ENCODE results near the gene AGBL1.

GRCh38 chr15:86608461-86609205 lies 529.0 kb downstream of the AGBL1 start:
- TF ChIP-seq CTCF (conservative IDR thresholded peaks at IDR 0.05; ENCODE audit: low read depth in 2 of 2) (no peak), EZH2 (IDR thresholded peaks at IDR 0.05; ENCODE audit: low read depth, unreplicated experiment) (no peak), POLR2AphosphoS5 (IDR thresholded peaks at IDR 0.05; ENCODE audit: low read depth) (no peak), EZH2phosphoT487 (IDR thresholded peaks at IDR 0.05; ENCODE audit: unreplicated experiment) (no peak), REST (IDR thresholded peaks at IDR 0.05; ENCODE audit: unreplicated experiment) (no peak)

Data from GM23338 (cell line).